ENCODE data around the gene BAIAP2L1.

- no peak for TF ChIP-seq CTCF (IDR thresholded peaks at IDR 0.05)
- TF ChIP-seq POLR2A (IDR thresholded peaks at IDR 0.05), result no peak
Measured at GRCh38 chr7:98409843-98410242, 9.0 kb upstream of the BAIAP2L1 start.

Measured in right lobe of liver (tissue), 4 donors.